ENCODE results near the gene NEUROD6.

Gene NEUROD6

GRCh38 chr7:31368620-31369019 lies 28.1 kb upstream of the NEUROD6 start:
- TF ChIP-seq CTCF (IDR thresholded peaks at IDR 0.05; ENCODE audit: low read depth, low read length): no peak

GRCh38 chr7:31363496-31363895 lies 23.0 kb upstream of the NEUROD6 start:
- no peak for TF ChIP-seq CTCF (IDR thresholded peaks at IDR 0.05; ENCODE audit: low read depth, low read length)
- no peak overlapping the region for H3K4me3 ChIP-seq (ENCODE audit: low read depth, low read length)

More at GRCh38 chr7:31368620-31369019, 28.1 kb upstream of the NEUROD6 start:
- H3K4me3 ChIP-seq (ENCODE audit: low read depth, low read length): no peak overlapping the region

GRCh38 chr7:31363051-31363450 lies 22.5 kb upstream of the NEUROD6 start:
- no peak for TF ChIP-seq CTCF (IDR thresholded peaks at IDR 0.05; ENCODE audit: low read depth, low read length)
- no peak overlapping the region for H3K4me3 ChIP-seq (ENCODE audit: low read depth, low read length)

- H3K4me3 ChIP-seq (ENCODE audit: low read depth, low read length): no peak overlapping the region
- TF ChIP-seq CTCF (IDR thresholded peaks at IDR 0.05; ENCODE audit: low read depth, low read length): no peak
Observed at GRCh38 chr7:31362401-31362800, 21.9 kb upstream of the NEUROD6 start.

- TF ChIP-seq CTCF (IDR thresholded peaks at IDR 0.05; ENCODE audit: low read depth, low read length): no peak
- H3K4me3 ChIP-seq (ENCODE audit: low read depth, low read length): no peak overlapping the region
Observed at GRCh38 chr7:31358467-31358866, 17.9 kb upstream of the NEUROD6 start.

- no peak for TF ChIP-seq CTCF (IDR thresholded peaks at IDR 0.05; ENCODE audit: low read depth, low read length)
- H3K4me3 ChIP-seq (ENCODE audit: low read depth, low read length): no peak overlapping the region
Observed at GRCh38 chr7:31345421-31345820, 4.9 kb upstream of the NEUROD6 start.

GRCh38 chr7:31343516-31344305 lies 3.2 kb upstream of the NEUROD6 start:
- no peak for TF ChIP-seq CTCF (IDR thresholded peaks at IDR 0.05; ENCODE audit: low read depth, low read length)

More at GRCh38 chr7:31343516-31344305, 3.2 kb upstream of the NEUROD6 start:
- no peak overlapping the region for H3K4me3 ChIP-seq (ENCODE audit: low read depth, low read length)
